ENCODE results near the gene HGFAC.

GRCh38 chr4:3498407-3498806 lies 56.6 kb downstream of the HGFAC start:
- TF ChIP-seq CTCF (IDR thresholded peaks at IDR 0.05; ENCODE audit: insufficient read depth, low read length) (no peak), POLR2AphosphoS5 (IDR thresholded peaks at IDR 0.05; ENCODE audit: low read depth) (no peak), GABPA (IDR thresholded peaks at IDR 0.05; ENCODE audit: low read depth) (no peak)
- TF ChIP-seq, protein P1, sequence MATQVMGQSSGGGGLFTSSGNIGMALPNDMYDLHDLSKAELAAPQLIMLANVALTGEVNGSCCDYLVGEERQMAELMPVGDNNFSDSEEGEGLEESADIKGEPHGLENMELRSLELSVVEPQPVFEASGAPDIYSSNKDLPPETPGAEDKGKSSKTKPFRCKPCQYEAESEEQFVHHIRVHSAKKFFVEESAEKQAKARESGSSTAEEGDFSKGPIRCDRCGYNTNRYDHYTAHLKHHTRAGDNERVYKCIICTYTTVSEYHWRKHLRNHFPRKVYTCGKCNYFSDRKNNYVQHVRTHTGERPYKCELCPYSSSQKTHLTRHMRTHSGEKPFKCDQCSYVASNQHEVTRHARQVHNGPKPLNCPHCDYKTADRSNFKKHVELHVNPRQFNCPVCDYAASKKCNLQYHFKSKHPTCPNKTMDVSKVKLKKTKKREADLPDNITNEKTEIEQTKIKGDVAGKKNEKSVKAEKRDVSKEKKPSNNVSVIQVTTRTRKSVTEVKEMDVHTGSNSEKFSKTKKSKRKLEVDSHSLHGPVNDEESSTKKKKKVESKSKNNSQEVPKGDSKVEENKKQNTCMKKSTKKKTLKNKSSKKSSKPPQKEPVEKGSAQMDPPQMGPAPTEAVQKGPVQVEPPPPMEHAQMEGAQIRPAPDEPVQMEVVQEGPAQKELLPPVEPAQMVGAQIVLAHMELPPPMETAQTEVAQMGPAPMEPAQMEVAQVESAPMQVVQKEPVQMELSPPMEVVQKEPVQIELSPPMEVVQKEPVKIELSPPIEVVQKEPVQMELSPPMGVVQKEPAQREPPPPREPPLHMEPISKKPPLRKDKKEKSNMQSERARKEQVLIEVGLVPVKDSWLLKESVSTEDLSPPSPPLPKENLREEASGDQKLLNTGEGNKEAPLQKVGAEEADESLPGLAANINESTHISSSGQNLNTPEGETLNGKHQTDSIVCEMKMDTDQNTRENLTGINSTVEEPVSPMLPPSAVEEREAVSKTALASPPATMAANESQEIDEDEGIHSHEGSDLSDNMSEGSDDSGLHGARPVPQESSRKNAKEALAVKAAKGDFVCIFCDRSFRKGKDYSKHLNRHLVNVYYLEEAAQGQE (IDR thresholded peaks at IDR 0.05; ENCODE audit: insufficient replicate concordance, low read depth) = no peak
